Progenitor cell of endocrine pancreas (in vitro differentiated cells): ENCODE results near the gene CLDN14. TPM values are rescaled to one million over a fixed set of nuclear protein-coding genes. Genes with fewer than 3 reads are reported as not detected.

Experiments used
- DNase-seq: peaks from one replicate; pipeline ENCODE4 v3.0.0; 2021; ENCODE audit warnings: low spot score; ENCODE audit not compliant: unreplicated experiment
- H3K27ac Mint-ChIP-seq: 2 replicates; pipeline ENCODE4 v1.8.0; 2021; ENCODE audit warnings: mild to moderate bottlenecking, moderate library complexity, mixed read lengths
- H3K27me3 Mint-ChIP-seq: 2 replicates; pipeline ENCODE4 v1.8.0; 2021; ENCODE audit warnings: mixed read lengths
- H3K36me3 Mint-ChIP-seq: 2 replicates; pipeline ENCODE4 v1.8.0; 2022; ENCODE audit warnings: mixed read lengths; ENCODE audit not compliant: insufficient read depth
- H3K4me1 Mint-ChIP-seq: 2 replicates; pipeline ENCODE4 v1.8.0; 2021; ENCODE audit warnings: low read depth, mixed read lengths
- H3K4me3 Mint-ChIP-seq: 2 replicates; pipeline ENCODE4 v1.8.0; 2021; ENCODE audit warnings: low read depth, mild to moderate bottlenecking, moderate library complexity, mixed read lengths
- H3K9me3 Mint-ChIP-seq: 2 replicates; pipeline ENCODE4 v1.8.0; 2021; ENCODE audit warnings: low read depth, mixed read lengths
- CTCF ChIP-seq: fragments of 200-600 bp; sonication (generic); IDR thresholded peaks from one replicate; pipeline ENCODE4 v1.5.0; 2021; ENCODE audit warnings: antibody characterized with exemption, mild to moderate bottlenecking; ENCODE audit not compliant: unreplicated experiment
- total RNA-seq: library from RNA; stranded (reverse); gene quantifications from 2 replicates; pipeline ENCODE4 v1.2.1, GENCODE V29; 2021

The CLDN14 gene
- total RNA-seq, 1 donor from 2014 or later, result not detected

- H3K27me3 Mint-ChIP-seq, result peaks cover 13% of the 10 kb centered on the region
- H3K9me3 Mint-ChIP-seq, result no peaks in the 10 kb centered on the region
- H3K36me3 Mint-ChIP-seq, result no peaks in the 10 kb centered on the region
- H3K4me3 Mint-ChIP-seq, result no peak overlapping the region
- H3K4me1 Mint-ChIP-seq, result peaks cover 1% of the 10 kb centered on the region
- H3K27ac Mint-ChIP-seq, result no peak overlapping the region
- DNase-seq, result no peak
- no peak for TF ChIP-seq CTCF
Observed at GRCh38 chr21:36522219-36522808, 42.4 kb upstream of the CLDN14 start.

DNA sequence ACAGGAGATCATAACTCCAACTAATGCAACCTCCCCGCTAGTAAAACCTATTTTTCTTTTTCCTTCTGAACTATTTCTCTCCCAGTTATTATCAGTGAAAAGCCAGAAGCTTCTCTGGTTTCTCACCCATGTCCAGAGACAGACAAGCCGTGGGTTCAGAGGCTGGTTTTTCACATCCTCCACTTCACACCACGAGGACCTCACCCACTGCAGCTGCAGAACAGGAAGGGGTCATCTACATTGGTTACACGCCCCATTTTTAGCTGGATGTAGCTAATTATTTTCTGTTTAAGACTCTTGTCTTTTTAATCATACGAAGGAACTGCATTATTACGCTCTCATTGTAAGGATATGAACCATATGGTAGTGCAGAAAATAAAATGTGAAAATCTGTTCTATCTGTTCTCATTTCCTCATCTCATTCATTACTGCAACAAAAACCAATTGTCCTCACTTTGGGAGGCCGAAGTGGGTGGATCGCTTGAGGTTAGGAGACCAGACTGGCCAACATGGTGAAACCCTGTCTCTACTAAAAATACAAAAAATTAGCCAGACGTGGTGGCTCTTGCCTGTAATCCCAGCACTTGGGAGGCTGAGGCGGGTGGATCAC, 39.1 kb upstream of the CLDN14 start:
- no peak for DNase-seq
- Mint-ChIP-seq H3K27ac (no peak overlapping the region), H3K4me1 (no peaks in the 10 kb centered on the region), H3K27me3 (peaks cover 12% of the 10 kb centered on the region), H3K36me3 (no peaks in the 10 kb centered on the region), H3K4me3 (no peak overlapping the region), H3K9me3 (no peaks in the 10 kb centered on the region)
- TF ChIP-seq CTCF, result no peak

- no peak for TF ChIP-seq CTCF
- no peaks in the 10 kb centered on the region for H3K4me1 Mint-ChIP-seq
- no peaks in the 10 kb centered on the region for H3K36me3 Mint-ChIP-seq
- peaks cover 9% of the 10 kb centered on the region for H3K27me3 Mint-ChIP-seq
- H3K27ac Mint-ChIP-seq, result no peak overlapping the region
- no peaks in the 10 kb centered on the region for H3K9me3 Mint-ChIP-seq
- H3K4me3 Mint-ChIP-seq, result no peak overlapping the region
- no peak for DNase-seq
Observed at GRCh38 chr21:36517366-36518075, 37.6 kb upstream of the CLDN14 start.

DNA sequence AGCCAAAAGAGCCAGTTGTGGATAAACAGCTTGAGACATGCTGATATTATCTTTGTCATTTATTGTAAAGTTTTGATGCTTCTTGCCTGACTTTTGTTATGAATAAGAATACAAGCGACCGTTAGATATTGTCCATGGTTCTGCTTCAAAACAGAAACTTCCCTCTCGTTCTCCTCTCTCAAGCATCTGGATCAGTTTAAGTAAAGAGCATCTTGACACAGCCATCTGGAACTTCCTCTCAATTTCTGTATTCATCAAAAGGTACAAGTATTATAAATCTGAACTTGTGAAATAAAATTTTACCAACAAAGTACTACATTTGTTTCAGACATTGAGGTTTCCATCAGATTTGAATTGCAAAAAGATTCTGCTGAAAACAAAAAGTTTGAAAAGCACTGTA, 36.4 kb upstream of the CLDN14 start:
- Mint-ChIP-seq H3K9me3 (no peaks in the 10 kb centered on the region), H3K27me3 (peaks cover 9% of the 10 kb centered on the region), H3K27ac (no peak overlapping the region), H3K36me3 (no peaks in the 10 kb centered on the region), H3K4me3 (no peak overlapping the region), H3K4me1 (no peaks in the 10 kb centered on the region)
- TF ChIP-seq CTCF, result no peak
- DNase-seq, result no peak

DNA sequence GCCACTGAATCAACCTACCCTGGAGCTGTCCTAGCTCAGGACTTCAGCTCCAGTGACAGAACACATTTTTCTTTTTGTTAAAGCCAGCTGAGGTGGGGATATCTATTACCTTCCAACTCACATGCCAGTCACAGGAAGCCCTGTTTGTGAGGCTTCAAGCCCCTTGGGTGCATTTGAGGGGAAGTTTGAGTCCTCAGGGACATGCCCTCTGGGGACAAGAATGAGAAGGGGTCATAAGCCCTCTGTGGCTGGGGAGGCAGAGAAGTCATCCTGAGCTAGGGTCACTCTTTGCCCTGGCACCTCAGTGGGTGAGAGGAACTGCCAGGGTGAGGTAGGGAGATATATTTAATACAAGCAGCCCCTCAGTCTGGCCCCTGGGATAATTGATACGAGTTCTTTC, 33.5 kb upstream of the CLDN14 start:
- Mint-ChIP-seq H3K36me3 (no peaks in the 10 kb centered on the region), H3K27ac (no peak overlapping the region), H3K4me1 (peaks cover 2% of the 10 kb centered on the region), H3K27me3 (peaks cover 9% of the 10 kb centered on the region), H3K9me3 (peaks cover 4% of the 10 kb centered on the region), H3K4me3 (no peak overlapping the region)
- DNase-seq, result no peak
- no peak for TF ChIP-seq CTCF
